HT-29 (cell line): ENCODE results near the gene GLTPD2. TPM values are rescaled to one million over a fixed set of nuclear protein-coding genes. Genes with fewer than 3 reads are reported as not detected.

ENCODE experiments used
- DNase-seq: peaks from one replicate; pipeline ENCODE4 v3.0.0-alpha.2; 2015; ENCODE audit warnings: low spot score
- total RNA-seq: library from RNA; depleted of rRNA; stranded (reverse); fragments of >200 nt; shearing (Covaris generic); gene quantifications from 2 replicates; pipeline ENCODE4 v1.2.3, GENCODE V29; 2014; rRNA removed

Gene GLTPD2
- total RNA-seq, result not detected in 2 replicates

GRCh38 chr17:4788807-4789700 is at the start of gene GLTPD2:
GLTPD2 (plus strand) TSS chr17:4788964; CDS start chr17:4789012, 48 bp downstream.
- DNase-seq, result no peak

GRCh38 chr17:4739122-4740024 is 49.4 kb upstream of the GLTPD2 start, which contains the start of the genes CXCL16 and ZMYND15:
CXCL16 (minus strand) TSS chr17:4739928; CDS start chr17:4739339, 589 bp downstream.
ZMYND15 (plus strand) TSS chr17:4739833; CDS start chr17:4740549, 716 bp downstream.
- DNase-seq, result peak; percentile 31

GRCh38 chr17:4740025-4740351 is 48.8 kb upstream of the GLTPD2 start:
- no peak for DNase-seq

- DNase-seq, result no peak
Measured at GRCh38 chr17:4740584-4740983, 48.2 kb upstream of the GLTPD2 start.

- DNase-seq, result no peak
Measured at GRCh38 chr17:4741544-4741943, 47.2 kb upstream of the GLTPD2 start.

GRCh38 chr17:4742133-4742532 is 46.6 kb upstream of the GLTPD2 start:
- no peak for DNase-seq

GRCh38 chr17:4742629-4743028 is 46.1 kb upstream of the GLTPD2 start:
- no peak for DNase-seq

- no peak for DNase-seq
Measured at GRCh38 chr17:4743216-4743615, 45.5 kb upstream of the GLTPD2 start.

GRCh38 chr17:4743898-4744297 is 44.9 kb upstream of the GLTPD2 start:
- no peak for DNase-seq

GRCh38 chr17:4744999-4745969 is 43.5 kb upstream of the GLTPD2 start:
- no peak for DNase-seq

GRCh38 chr17:4747847-4748246 is 40.9 kb upstream of the GLTPD2 start:
- no peak for DNase-seq

- no peak for DNase-seq
Measured at GRCh38 chr17:4748686-4749085, 40.1 kb upstream of the GLTPD2 start.

GRCh38 chr17:4750606-4751005 is 38.2 kb upstream of the GLTPD2 start:
- no peak for DNase-seq

GRCh38 chr17:4751932-4752331 is 36.8 kb upstream of the GLTPD2 start:
- no peak for DNase-seq

- no peak for DNase-seq
Measured at GRCh38 chr17:4753392-4753791, 35.4 kb upstream of the GLTPD2 start.

- DNase-seq, result no peak
Measured at GRCh38 chr17:4759776-4760236, 29.0 kb upstream of the GLTPD2 start.

- no peak for DNase-seq
Measured at GRCh38 chr17:4764595-4764994, 24.2 kb upstream of the GLTPD2 start.

GRCh38 chr17:4766201-4766600 is 22.6 kb upstream of the GLTPD2 start:
- no peak for DNase-seq

- DNase-seq, result no peak
Measured at GRCh38 chr17:4766723-4767122, 22.0 kb upstream of the GLTPD2 start.

GRCh38 chr17:4768298-4768697 is 20.5 kb upstream of the GLTPD2 start:
- DNase-seq, result no peak

GRCh38 chr17:4769628-4770027 is 19.1 kb upstream of the GLTPD2 start:
- DNase-seq, result no peak
